Right atrium auricular region (tissue), 2 donors: ENCODE data around the gene SDE2. TPM values are rescaled to one million over a fixed set of nuclear protein-coding genes. Genes with fewer than 3 reads are reported as not detected.
"Not testable (repeated sequence)": the region's sequence is repeated elsewhere in the genome, so short reads cannot be mapped to it uniquely, and the experiment has no call there.

Experiments
- DNase-seq: peaks from one replicate; pipeline ENCODE4 v3.0.0-alpha.2; 2019; ENCODE audit warnings: low spot score
- H3K27ac ChIP-seq, 2 donors: fragments of 200-600 bp; sonication (generic); 1 replicate in 1 of 2; 2 replicates in 1 of 2; pipeline ENCODE4 v1.5.1; 2016 to 2019
- H3K27me3 ChIP-seq, 2 donors: fragments of 200-600 bp; sonication (generic); one replicate each; pipeline versions ENCODE4 v1.5.1 to v1.6.0; 2017 to 2019
- H3K36me3 ChIP-seq: fragments of 200-600 bp; sonication (generic); one replicate; pipeline ENCODE4 v1.5.1; 2016
- H3K4me1 ChIP-seq, 2 donors: fragments of 200-600 bp; sonication (generic); one replicate each; pipeline versions ENCODE4 v1.5.1 to v1.6.0; 2017 to 2019
- H3K4me3 ChIP-seq, 2 donors: fragments of 200-600 bp; sonication (generic); 1 replicate in 1 of 2; 2 replicates in 1 of 2; pipeline ENCODE4 v1.5.1; 2017 to 2019; ENCODE audit warnings: mild to moderate bottlenecking in 1 of 2, moderate library complexity in 1 of 2
- H3K9me3 ChIP-seq, 2 donors: fragments of 200-600 bp; sonication (generic); one replicate each; pipeline ENCODE4 v1.5.1; 2019
- total RNA-seq, 2 donors: library from RNA; depleted of rRNA; stranded (reverse); fragments of >200 nt; gene quantifications; one replicate each; pipeline ENCODE4 v1.1.0, GENCODE V29; 2016
- TF ChIP-seq, protein P1 (sequence below), 2 donors: fragments of 200-600 bp; sonication (generic); IDR thresholded peaks; one replicate each; pipeline ENCODE4 v1.5.1; 2019; ENCODE audit warnings: antibody characterized with exemption in 2 of 2

Gene SDE2
- total RNA-seq, 2 donors from 2014 or later: 15.5 to 16.3 TPM

DNA sequence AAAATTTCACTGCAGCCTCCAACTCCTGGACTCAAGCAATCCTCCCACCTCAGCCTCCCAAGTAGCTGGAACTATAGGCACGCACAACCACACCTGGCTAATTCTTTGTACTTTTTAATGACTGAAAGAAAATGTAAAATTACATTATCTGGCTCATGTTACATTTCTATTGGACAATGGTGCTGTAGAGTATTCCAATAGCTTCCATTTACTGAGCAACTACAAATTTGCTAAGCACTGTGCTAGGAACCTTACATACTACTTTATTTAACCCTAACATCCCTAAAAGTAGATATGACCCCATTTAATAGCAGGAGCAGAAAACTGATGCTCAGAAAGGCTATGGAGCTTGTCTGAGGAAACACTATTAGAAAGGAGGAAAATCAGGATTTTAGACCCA lies 19.7 kb downstream of the SDE2 start:
- no peak overlapping the region for H3K27ac ChIP-seq
- H3K4me3 ChIP-seq: no peak overlapping the region
- peaks cover 56% of the 10 kb centered on the region for H3K36me3 ChIP-seq
- H3K27me3 ChIP-seq: no peaks in the 10 kb centered on the region
- DNase-seq: no peak
- no peaks in the 10 kb centered on the region for H3K9me3 ChIP-seq
- TF ChIP-seq, protein P1, sequence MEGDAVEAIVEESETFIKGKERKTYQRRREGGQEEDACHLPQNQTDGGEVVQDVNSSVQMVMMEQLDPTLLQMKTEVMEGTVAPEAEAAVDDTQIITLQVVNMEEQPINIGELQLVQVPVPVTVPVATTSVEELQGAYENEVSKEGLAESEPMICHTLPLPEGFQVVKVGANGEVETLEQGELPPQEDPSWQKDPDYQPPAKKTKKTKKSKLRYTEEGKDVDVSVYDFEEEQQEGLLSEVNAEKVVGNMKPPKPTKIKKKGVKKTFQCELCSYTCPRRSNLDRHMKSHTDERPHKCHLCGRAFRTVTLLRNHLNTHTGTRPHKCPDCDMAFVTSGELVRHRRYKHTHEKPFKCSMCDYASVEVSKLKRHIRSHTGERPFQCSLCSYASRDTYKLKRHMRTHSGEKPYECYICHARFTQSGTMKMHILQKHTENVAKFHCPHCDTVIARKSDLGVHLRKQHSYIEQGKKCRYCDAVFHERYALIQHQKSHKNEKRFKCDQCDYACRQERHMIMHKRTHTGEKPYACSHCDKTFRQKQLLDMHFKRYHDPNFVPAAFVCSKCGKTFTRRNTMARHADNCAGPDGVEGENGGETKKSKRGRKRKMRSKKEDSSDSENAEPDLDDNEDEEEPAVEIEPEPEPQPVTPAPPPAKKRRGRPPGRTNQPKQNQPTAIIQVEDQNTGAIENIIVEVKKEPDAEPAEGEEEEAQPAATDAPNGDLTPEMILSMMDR (IDR thresholded peaks at IDR 0.05): no peak
- H3K4me1 ChIP-seq: peaks cover 0 to 3% of the 10 kb centered on the region in 2 donors

DNA sequence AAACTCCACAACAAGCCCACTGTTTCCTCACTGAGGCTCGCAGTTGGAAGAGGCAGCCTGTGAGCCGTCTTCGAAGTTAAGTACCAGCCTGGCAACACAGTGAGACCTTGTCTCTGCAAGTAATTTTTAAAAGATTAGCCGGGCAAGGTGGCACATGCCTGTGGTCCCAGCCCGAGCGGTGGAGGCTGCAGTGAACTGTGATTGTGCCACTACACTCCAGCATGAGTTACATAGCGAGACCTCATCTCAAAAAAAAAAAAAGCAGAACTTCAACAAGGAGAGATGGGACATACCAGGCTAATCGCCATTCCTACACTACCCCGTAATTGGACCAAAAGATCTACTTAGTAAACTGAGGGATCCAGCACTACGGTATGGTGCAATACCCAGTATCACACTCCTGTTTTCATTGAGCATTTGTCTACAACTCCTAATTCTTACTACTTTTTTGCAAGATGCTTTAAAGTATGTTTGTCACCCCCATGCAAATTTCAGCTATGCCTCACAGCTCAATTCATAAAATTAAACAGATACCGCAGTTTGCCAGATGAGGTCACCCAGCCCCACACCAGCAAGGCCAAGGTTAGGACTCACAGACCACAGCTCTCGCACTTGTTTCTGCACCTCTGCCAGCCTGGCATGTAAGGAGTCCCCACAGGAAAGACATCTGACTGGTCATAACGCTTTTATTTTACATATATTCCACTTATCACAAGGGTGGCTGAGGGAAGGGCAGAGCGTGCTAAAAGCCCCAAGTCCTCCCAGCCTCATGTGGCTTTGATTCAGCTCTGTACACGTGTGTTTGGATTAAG lies 21.0 kb downstream of the SDE2 start:
- TF ChIP-seq, protein P1 (IDR thresholded peaks at IDR 0.05): no peak
- peak; percentile 43 for DNase-seq
- Histone ChIP-seq H3K27ac (no peak overlapping the region), H3K4me3 (no peak overlapping the region), H3K27me3 (no peaks in the 10 kb centered on the region), H3K9me3 (no peaks in the 10 kb centered on the region), H3K4me1 (peaks cover 0 to 3% of the 10 kb centered on the region in 2 donors), H3K36me3 (peaks cover 43% of the 10 kb centered on the region)

DNA sequence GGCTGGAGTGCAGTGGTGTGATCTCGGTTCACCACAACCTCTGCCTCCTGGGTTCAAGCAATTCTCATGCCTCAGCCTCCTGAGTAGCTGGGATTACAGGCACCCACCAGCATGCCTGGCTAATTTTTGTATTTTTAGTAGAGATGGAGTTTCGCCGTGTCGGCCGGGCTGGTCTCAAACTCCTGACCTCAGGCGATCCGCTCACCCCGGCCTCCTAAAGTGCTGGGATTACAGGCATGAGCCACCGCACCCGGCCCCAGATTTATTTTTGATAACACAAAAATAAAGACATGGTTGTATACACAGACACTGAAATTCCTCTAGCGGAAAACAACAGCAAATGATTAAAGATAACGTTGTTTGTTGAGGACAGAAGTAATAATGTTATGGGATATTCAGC lies 24.0 kb downstream of the SDE2 start:
- peaks cover 14% of the 10 kb centered on the region for H3K36me3 ChIP-seq
- DNase-seq: peak; percentile 30
- H3K4me3 ChIP-seq, H3K27me3 ChIP-seq, H3K4me1 ChIP-seq, H3K27ac ChIP-seq, H3K9me3 ChIP-seq: not testable (repeated sequence)

- Histone ChIP-seq H3K9me3 (no peaks in the 10 kb centered on the region), H3K27me3 (no peaks in the 10 kb centered on the region), H3K36me3 (peaks cover 8% of the 10 kb centered on the region), H3K27ac (no peak overlapping the region), H3K4me1 (peaks cover 0 to 3% of the 10 kb centered on the region in 2 donors), H3K4me3 (no peak overlapping the region)
- TF ChIP-seq, protein P1 (IDR thresholded peaks at IDR 0.05): no peak
- peak; percentile 50 for DNase-seq
Observed at GRCh38 chr1:225974454-225974853, 24.7 kb downstream of the SDE2 start.

DNA sequence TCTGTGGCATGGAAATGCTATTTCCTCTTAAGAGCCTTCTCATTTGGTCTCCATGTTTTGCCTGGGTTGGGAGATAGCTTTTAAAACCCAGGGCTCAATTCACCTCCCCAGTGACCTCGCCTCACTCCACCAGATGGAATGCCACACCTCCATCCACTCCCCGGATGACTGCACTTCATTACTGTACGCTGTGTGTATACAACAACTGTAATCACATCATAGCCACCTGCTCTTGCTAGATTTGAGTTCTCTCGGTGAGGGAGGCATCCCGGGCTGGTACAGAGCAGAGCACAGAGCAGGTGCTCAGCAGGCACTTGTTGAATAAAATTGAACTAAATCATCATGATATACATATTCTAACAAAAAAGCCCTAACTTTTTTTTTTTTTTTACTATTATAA lies 26.0 kb downstream of the SDE2 start:
- H3K9me3 ChIP-seq: no peaks in the 10 kb centered on the region
- TF ChIP-seq, protein P1 (IDR thresholded peaks at IDR 0.05): no peak
- no peaks in the 10 kb centered on the region for H3K27me3 ChIP-seq
- peaks cover 0 to 3% of the 10 kb centered on the region in 2 donors for H3K4me1 ChIP-seq
- no peak overlapping the region for H3K4me3 ChIP-seq
- no peak overlapping the region for H3K27ac ChIP-seq
- no peaks in the 10 kb centered on the region for H3K36me3 ChIP-seq
- DNase-seq: peak; percentile 18

DNA sequence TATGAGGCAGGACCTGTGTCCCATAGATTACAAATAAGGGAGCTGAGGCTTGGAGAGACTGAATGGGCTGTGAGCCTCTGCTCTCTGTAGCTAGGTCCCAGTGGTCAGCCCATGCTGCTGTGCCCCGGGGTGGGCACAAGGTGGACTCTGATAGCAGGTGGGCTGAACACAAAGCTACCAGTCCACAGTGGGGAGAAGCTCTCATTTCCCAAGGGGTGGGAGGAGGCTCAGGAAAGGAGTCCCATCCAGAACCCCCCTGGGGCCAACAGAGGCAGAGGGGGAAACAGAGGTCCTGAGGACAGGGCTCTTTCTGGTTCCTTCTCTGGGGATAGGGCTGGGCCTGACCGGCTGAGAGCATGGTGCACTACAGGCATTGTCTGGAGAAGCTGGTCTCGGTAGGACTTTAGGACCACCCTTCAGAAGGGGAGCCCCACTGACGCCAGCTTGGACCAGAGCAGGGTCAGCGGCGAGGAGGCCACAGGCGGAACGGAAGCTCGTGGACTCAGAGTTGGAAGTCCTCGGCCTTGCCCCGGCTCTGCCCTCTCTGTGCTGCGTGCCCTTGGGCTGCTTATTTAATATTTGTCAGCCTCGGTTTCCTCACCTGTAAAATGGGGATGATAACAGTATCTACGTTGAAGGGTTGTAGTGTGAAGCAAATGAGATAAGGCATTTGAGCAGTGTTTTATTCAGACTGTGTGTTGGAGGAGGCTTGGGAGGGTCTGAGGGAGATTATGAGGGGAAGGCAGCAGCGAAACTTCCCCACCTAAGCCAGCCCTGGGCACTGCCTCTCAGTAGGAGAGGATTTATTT lies 26.6 kb downstream of the SDE2 start:
- peak; percentile 47 for DNase-seq
- Histone ChIP-seq H3K27ac (no peak overlapping the region), H3K27me3 (no peaks in the 10 kb centered on the region), H3K4me1 (peaks cover 0 to 3% of the 10 kb centered on the region in 2 donors), H3K4me3 (no peak overlapping the region), H3K36me3 (no peaks in the 10 kb centered on the region), H3K9me3 (no peaks in the 10 kb centered on the region)
- TF ChIP-seq, protein P1 (IDR thresholded peaks at IDR 0.05): no peak

DNA sequence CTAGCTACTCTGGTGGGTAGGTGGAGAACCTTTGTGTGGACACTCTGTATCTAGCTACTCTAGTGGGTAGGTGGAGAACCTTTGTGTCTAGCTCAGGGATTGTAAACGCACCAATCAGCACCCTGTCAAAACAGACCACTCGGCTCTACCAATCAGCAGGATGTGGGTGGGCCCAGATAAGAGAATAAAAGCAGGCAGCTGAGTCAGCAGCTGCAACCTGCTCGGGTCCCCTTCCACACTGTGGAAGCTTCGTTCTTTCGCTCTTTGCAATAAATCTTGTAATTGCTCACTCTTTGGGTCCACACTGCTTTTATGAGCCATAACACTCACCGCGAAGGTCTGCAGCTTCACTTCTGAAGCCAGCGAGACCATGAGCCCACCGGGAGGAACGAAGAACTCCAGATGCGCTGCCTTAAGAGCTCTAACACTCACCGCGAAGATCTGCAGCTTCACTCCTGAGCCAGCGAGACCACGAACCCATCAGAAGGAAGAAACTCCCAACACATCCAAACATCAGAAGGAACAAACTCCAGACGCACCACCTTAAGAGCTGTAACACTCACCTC lies 28.5 kb downstream of the SDE2 start:
- DNase-seq: peak; percentile 36
- H3K4me3 ChIP-seq, H3K4me1 ChIP-seq, H3K36me3 ChIP-seq, H3K9me3 ChIP-seq, H3K27me3 ChIP-seq, H3K27ac ChIP-seq: not testable (repeated sequence)

GRCh38 chr1:225969751-225970150 lies 29.4 kb downstream of the SDE2 start:
- H3K36me3 ChIP-seq, H3K4me3 ChIP-seq, H3K4me1 ChIP-seq, H3K9me3 ChIP-seq, H3K27me3 ChIP-seq, DNase-seq, H3K27ac ChIP-seq: not testable (repeated sequence)
